ENCODE measurements around the gene C1QTNF6.

DNA sequence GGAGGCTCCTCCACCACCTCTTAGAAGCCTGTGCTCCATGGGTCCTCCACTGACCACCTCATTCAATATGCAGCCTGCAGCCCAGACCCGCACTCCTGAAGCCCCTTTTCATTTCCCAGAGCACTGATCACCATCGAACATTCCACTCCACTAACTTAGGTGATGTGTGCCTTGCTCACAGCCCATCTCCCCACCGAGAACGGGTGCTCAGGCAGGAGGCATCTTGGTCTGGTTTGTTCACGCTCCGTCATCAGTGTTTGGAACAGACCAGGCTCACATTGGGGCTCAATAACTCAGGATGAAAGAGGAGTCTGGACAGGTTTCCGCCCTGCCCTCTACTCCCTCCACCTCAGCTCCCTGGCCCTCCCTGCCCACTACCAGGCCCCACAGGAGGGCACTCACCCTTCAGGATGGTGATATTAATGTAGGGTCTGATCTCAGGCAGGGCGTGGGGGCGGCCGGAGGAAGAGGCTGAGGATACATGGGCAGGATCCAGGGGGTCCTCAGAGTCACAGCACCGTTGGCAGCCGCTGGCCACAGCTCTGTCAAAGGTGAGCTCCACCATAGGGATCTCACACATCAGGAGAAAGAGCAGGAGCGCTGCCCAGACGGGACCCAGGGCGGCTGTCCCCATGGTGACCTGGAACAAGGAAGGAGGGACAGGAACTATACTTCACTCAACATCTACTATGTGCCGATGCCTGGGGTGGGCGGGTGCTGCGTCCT lies 3.1 kb downstream of the C1QTNF6 start:
- TF ChIP-seq, protein P1, sequence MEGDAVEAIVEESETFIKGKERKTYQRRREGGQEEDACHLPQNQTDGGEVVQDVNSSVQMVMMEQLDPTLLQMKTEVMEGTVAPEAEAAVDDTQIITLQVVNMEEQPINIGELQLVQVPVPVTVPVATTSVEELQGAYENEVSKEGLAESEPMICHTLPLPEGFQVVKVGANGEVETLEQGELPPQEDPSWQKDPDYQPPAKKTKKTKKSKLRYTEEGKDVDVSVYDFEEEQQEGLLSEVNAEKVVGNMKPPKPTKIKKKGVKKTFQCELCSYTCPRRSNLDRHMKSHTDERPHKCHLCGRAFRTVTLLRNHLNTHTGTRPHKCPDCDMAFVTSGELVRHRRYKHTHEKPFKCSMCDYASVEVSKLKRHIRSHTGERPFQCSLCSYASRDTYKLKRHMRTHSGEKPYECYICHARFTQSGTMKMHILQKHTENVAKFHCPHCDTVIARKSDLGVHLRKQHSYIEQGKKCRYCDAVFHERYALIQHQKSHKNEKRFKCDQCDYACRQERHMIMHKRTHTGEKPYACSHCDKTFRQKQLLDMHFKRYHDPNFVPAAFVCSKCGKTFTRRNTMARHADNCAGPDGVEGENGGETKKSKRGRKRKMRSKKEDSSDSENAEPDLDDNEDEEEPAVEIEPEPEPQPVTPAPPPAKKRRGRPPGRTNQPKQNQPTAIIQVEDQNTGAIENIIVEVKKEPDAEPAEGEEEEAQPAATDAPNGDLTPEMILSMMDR (IDR thresholded peaks at IDR 0.05; ENCODE audit: extremely low read depth in 1 of 2, insufficient read depth in 1 of 2, low read depth in 1 of 2, low read length in 2 of 2), result no peak
- no peak for TF ChIP-seq POLR2AphosphoS5 (IDR thresholded peaks at IDR 0.05; ENCODE audit: insufficient read depth, low read depth, low read length)
- TF ChIP-seq EZH2 (IDR thresholded peaks at IDR 0.05; ENCODE audit: borderline replicate concordance, low read depth, low read length, severe bottlenecking), result no peak
- TF ChIP-seq POLR2A (IDR thresholded peaks at IDR 0.05; ENCODE audit: low read depth, low read length), result no peak
- TF ChIP-seq FOS (IDR thresholded peaks at IDR 0.05; ENCODE audit: borderline replicate concordance, insufficient read depth, low read length), result no peak
- no peak for TF ChIP-seq JUN (IDR thresholded peaks at IDR 0.05; ENCODE audit: borderline replicate concordance, insufficient read depth, insufficient read length, low read depth)
- TF ChIP-seq MYC (IDR thresholded peaks at IDR 0.05; ENCODE audit: low read depth, low read length), result no peak
- TF ChIP-seq, protein P2, sequence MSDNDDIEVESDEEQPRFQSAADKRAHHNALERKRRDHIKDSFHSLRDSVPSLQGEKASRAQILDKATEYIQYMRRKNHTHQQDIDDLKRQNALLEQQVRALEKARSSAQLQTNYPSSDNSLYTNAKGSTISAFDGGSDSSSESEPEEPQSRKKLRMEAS (IDR thresholded peaks at IDR 0.05; ENCODE audit: insufficient read depth, insufficient read length), result no peak
- no peak for TF ChIP-seq GATA2 (IDR thresholded peaks at IDR 0.05; ENCODE audit: insufficient read depth, insufficient read length, low read depth, low read length)

Measured in endothelial cell of umbilical vein (primary cell).